Keratinocyte (primary cell): Measurements from ENCODE around the gene ATP6V1A.

Experiments
- EZH2 ChIP-seq: IDR thresholded peaks from one replicate; pipeline ENCODE4 v1.6.1; 2012; ENCODE audit warnings: inconsistent platforms, mild to moderate bottlenecking, low read length, moderate library complexity
- TF ChIP-seq, protein P1 (sequence below), 3 experiments: IDR thresholded peaks in 1 of 3; conservative IDR thresholded peaks in 1 of 3; optimal IDR thresholded peaks in 1 of 3; 2 replicates in 2 of 3; 3 replicates in 1 of 3; pipeline versions ENCODE3 to v1.5.1; 2011; ENCODE audit warnings: low read length in 3 of 3, mild to moderate bottlenecking in 3 of 3, moderate library complexity in 2 of 3, control low read depth in 1 of 3, inconsistent platforms in 1 of 3; ENCODE audit not compliant: insufficient read depth in 2 of 3; ENCODE audit errors: extremely low read depth in 1 of 3

DNA sequence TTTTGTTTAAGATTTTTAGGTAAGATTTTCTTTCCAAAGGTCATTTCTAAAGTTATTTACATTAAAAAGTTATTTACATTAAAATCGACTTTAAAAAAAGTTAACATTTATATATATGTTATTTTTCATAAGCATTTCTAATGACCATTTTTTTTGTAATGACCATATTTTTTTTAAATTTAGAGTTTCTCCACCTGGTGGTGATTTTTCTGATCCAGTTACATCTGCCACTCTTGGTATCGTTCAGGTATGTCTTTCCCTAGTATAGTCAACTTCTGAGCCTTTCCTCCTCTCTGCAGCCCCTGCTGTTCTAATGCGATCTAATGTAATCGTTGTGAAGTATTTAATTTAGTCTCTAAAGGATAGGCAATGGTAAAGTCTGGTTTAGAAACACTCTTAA, 48.9 kb downstream of the ATP6V1A start:
- TF ChIP-seq, protein P1, sequence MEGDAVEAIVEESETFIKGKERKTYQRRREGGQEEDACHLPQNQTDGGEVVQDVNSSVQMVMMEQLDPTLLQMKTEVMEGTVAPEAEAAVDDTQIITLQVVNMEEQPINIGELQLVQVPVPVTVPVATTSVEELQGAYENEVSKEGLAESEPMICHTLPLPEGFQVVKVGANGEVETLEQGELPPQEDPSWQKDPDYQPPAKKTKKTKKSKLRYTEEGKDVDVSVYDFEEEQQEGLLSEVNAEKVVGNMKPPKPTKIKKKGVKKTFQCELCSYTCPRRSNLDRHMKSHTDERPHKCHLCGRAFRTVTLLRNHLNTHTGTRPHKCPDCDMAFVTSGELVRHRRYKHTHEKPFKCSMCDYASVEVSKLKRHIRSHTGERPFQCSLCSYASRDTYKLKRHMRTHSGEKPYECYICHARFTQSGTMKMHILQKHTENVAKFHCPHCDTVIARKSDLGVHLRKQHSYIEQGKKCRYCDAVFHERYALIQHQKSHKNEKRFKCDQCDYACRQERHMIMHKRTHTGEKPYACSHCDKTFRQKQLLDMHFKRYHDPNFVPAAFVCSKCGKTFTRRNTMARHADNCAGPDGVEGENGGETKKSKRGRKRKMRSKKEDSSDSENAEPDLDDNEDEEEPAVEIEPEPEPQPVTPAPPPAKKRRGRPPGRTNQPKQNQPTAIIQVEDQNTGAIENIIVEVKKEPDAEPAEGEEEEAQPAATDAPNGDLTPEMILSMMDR (optimal IDR thresholded peaks at IDR 0.05 in 1 of 3, IDR thresholded peaks at IDR 0.05 in 1 of 3, conservative IDR thresholded peaks at IDR 0.05 in 1 of 3; ENCODE audit: extremely low read depth in 1 of 3, insufficient read depth in 2 of 3, low read length in 3 of 3), result no peak
- TF ChIP-seq EZH2, result no peak
